Measurements from ENCODE around the gene MRPL23.

GRCh38 chr11:1988667-1989317 is 41.7 kb downstream of the MRPL23 start:
- TF ChIP-seq CSRNP3 (CRISPR knock-in tag; IDR thresholded peaks at IDR 0.05) (no peak), ARNTL (CRISPR knock-in tag; IDR thresholded peaks at IDR 0.05; ENCODE audit: borderline replicate concordance, low read depth) (no peak), ZC3H10 (CRISPR knock-in tag; IDR thresholded peaks at IDR 0.05) (no peak)

All from SK-N-SH treated with all-trans-retinoic acid at 6 μM for 48 hours (cell line).